Measurements from ENCODE around the gene PRDX5.

PRDX5 gene

DNA sequence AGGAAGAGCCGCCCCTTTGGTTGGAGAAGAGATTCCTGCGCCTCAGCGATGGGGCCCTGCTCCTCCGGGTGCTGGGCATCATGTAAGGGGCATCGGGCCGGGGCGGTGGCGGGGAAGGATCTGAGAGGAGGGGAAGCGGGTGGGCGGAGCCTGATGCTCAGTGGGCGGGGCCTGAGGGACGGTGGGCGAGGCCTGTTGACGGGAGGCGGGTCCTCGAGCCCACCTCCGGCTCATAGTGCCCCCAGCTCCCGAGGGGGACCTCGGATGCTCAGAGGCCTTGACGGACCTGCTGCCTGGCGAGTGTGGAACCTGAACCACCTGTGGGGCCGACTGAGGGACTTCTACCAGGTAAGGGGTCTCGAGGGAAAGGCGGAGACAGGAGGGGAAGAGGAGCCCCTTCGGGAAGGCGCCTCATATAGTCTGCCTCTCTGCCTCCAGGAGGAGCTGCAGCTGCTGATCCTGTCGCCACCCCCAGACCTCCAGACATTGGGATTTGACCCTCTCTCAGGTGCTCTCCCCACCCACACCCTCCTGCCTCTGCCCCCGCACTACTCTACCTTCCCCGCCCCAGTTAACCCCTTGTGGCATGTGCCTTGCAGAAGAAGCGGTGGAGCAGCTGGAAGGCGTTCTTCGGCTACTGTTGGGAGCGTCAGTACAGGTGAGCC is 22.9 kb downstream of the PRDX5 start:
- H3K9me3 Mint-ChIP-seq = no peaks in the 10 kb centered on the region
- peaks cover 30% of the 10 kb centered on the region for H3K4me1 Mint-ChIP-seq (ENCODE audit: low read depth)
- peak overlapping the region; percentile 94 for H3K27ac Mint-ChIP-seq
- peak overlapping the region; percentile 92 for H3K4me3 Mint-ChIP-seq
- H3K27me3 Mint-ChIP-seq (ENCODE audit: low read depth) = no peaks in the 10 kb centered on the region
- peaks cover 26% of the 10 kb centered on the region for H3K36me3 Mint-ChIP-seq (ENCODE audit: low read depth)

DNA sequence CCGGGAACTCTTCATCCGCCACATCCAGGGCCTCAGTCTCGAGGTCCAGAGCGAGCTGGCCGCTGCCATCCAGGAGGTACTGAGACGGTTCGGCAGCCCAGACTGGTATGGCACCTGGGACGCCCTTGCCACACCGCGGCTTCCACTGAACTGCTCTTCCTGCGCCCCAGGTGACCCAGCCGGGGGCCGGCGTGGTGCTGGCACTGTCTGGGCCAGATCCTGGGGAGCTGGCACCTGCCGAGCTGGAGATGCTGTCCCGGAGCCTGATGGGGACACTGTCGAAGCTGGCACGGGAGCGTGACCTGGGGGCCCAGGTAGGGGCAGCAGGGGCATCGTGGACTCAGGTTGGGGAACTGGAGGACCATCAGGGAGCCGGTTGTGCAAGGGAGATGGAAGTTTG is 23.5 kb downstream of the PRDX5 start:
- Mint-ChIP-seq H3K27ac (no peak overlapping the region), H3K4me3 (peak overlapping the region; percentile 92), H3K4me1 (ENCODE audit: low read depth) (peaks cover 30% of the 10 kb centered on the region), H3K36me3 (ENCODE audit: low read depth) (peaks cover 28% of the 10 kb centered on the region), H3K9me3 (no peaks in the 10 kb centered on the region), H3K27me3 (ENCODE audit: low read depth) (no peaks in the 10 kb centered on the region)

DNA sequence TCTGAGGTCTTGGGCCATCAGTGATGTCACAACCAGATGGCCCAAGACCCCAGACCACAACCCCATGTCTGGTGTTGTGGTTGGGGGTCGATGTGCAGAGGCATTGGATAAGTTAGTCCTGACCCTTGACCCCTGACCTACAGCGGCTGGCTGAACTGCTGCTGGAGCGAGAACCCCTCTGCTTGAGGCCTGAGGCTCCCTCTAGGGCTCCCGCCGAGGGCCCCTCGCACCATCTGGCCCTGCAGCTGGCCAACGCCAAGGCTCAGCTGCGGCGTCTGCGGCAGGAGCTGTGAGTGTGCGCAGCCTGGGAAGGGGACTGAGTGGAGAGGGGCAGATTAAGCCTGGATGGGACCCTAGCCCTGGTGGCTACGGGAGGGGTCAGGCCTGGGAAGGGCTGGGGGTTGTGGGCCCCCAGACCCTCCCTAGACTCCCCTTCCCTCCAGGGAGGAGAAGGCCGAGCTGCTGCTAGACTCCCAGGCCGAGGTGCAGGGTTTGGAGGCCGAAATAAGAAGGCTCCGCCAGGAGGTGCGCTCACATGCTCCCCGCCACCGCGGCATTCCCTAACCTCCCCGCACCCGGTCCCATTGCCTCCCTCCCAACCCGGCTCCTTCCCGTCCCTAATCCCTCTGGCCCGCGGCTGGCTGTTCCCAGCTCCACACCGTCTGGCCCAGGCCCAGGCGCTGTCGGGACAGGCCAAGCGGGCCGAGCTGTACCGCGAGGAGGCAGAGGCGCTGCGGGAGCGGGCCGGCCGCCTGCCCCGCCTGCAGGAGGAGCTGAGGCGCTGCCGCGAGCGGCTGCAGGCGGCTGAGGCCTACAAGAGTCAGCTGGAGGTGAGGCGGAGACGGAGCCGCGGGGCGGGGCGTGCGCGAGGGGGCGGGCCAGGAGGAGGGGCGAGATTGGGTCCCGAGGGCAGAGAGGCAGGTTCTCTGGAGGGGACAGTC is 24.2 kb downstream of the PRDX5 start:
- Mint-ChIP-seq H3K4me3 (peak overlapping the region; percentile 50), H3K27me3 (ENCODE audit: low read depth) (no peaks in the 10 kb centered on the region), H3K27ac (no peak overlapping the region), H3K4me1 (ENCODE audit: low read depth) (peaks cover 30% of the 10 kb centered on the region), H3K9me3 (no peaks in the 10 kb centered on the region), H3K36me3 (ENCODE audit: low read depth) (peaks cover 28% of the 10 kb centered on the region)

DNA sequence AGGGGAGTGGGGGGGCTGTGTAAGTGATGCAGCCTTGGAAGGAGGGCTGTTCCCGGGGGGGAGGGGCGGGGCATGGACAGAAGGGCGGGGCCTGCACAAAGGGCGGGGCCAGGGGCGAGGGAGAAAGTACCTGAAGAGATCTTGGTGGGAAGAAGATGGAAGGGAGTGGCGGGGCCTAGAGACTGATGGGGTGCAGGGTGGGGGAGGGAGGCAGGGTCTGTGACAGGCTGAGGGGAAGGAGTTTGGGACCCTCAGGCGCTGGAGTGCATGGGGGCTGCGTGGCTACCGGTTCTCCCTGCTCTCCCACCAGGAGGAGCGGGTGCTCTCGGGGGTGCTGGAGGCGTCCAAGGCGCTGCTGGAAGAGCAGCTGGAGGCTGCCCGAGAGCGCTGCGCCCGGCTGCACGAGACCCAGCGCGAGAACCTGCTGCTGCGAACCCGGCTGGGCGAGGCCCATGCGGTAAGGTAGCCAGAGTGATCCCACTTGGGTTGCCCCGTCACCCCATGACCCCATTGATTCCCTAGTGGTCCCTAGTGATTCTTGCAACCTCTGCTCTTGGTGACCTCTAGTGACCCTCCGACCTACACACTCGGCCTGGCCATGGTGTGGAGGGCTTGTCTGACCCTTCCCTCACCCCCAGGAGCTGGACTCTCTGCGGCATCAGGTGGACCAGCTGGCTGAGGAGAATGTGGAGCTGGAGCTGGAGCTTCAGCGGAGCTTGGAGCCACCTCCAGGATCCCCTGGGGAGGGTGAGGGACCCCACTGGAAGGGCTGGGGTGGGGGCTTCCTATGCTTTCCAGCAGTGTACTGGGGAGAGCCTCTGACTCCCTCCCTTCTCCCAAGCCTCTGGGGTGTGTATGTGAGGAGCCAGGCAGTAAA is 25.2 kb downstream of the PRDX5 start:
- Mint-ChIP-seq H3K4me3 (peak overlapping the region; percentile 50), H3K27ac (no peak overlapping the region), H3K4me1 (ENCODE audit: low read depth) (peaks cover 29% of the 10 kb centered on the region), H3K27me3 (ENCODE audit: low read depth) (no peaks in the 10 kb centered on the region), H3K36me3 (ENCODE audit: low read depth) (peaks cover 26% of the 10 kb centered on the region), H3K9me3 (no peaks in the 10 kb centered on the region)

DNA sequence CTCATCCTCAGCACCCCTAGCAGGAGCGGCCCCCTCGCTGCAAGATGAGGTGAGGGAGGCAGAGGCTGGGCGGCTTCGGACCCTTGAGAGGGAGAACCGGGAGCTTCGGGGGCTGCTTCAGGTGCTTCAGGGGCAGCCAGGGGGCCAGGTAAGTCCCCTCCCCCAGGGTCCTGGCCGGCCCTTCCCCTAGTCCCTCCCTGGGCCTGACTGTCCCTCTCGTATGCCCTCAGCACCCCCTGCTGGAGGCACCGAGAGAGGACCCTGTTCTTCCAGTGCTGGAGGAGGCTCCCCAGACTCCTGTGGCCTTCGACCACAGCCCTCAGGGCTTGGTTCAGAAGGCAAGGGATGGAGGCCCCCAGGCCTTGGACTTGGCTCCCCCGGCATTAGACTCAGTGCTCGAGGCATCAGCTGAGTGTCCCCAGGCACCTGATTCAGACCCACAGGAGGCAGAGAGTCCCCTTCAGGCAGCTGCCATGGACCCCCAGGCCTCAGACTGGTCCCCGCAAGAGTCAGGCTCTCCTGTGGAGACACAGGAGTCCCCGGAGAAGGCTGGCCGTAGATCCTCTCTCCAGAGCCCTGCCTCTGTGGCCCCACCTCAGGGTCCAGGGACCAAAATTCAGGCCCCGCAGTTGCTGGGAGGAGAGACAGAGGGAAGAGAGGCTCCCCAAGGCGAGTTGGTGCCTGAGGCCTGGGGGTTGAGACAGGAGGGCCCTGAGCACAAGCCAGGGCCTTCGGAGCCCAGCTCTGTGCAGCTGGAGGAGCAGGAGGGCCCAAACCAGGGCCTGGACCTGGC is 26.0 kb downstream of the PRDX5 start:
- no peaks in the 10 kb centered on the region for H3K9me3 Mint-ChIP-seq
- peaks cover 28% of the 10 kb centered on the region for H3K36me3 Mint-ChIP-seq (ENCODE audit: low read depth)
- H3K4me1 Mint-ChIP-seq (ENCODE audit: low read depth) = peaks cover 25% of the 10 kb centered on the region
- H3K27ac Mint-ChIP-seq = no peak overlapping the region
- H3K27me3 Mint-ChIP-seq (ENCODE audit: low read depth) = no peaks in the 10 kb centered on the region
- H3K4me3 Mint-ChIP-seq = no peak overlapping the region

DNA sequence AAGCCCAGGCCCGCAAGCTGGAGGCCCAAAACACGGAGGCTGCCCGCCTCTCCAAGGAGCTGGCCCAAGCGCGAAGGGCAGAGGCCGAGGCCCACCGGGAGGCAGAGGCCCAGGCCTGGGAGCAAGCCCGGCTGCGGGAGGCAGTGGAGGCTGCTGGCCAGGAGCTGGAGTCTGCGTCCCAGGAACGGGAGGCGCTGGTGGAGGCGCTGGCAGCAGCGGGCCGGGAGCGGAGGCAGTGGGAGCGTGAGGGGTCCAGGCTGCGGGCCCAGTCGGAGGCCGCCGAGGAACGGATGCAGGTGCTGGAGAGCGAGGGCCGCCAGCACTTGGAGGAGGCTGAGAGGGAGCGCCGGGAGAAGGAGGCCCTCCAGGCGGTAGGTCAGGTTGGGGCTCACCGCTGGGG is 26.9 kb downstream of the PRDX5 start:
- H3K27me3 Mint-ChIP-seq (ENCODE audit: low read depth) = no peaks in the 10 kb centered on the region
- H3K27ac Mint-ChIP-seq = no peak overlapping the region
- H3K4me1 Mint-ChIP-seq (ENCODE audit: low read depth) = peaks cover 17% of the 10 kb centered on the region
- no peaks in the 10 kb centered on the region for H3K9me3 Mint-ChIP-seq
- no peak overlapping the region for H3K4me3 Mint-ChIP-seq
- peaks cover 24% of the 10 kb centered on the region for H3K36me3 Mint-ChIP-seq (ENCODE audit: low read depth)

DNA sequence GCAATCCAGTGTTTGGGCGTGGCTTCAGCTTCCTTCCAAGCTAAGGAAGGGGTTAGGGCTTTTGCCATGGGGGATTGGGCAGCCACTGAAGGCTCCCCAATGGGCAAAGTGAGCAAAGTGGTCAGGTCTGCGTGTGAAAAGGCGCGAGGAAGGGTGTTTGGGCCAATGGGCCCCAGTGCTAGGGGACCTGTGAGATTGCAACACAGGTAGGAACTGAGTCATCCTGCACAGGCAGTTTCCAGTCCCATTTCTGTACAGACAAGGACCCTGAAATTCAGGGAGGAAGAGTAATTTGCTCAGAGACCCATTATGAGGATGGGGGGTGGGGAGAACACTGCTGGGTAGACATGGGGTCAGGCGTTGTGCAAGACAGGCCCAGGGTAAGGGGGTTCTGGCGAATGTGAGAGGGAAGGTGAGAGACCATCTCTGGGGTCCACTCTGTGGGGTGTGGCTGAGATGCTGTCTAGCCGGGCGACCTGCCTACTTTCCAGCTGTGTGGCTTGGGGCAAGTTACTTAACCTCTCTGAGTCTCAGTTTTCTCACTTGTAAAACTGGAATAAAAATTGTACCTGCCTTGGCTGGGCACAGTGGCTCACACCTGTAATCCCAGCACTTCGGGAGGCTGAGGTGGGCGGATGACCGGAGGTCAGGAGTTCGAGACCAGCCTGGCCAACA is 29.4 kb downstream of the PRDX5 start:
- H3K4me1 Mint-ChIP-seq (ENCODE audit: low read depth) = peaks cover 8% of the 10 kb centered on the region
- peaks cover 13% of the 10 kb centered on the region for H3K36me3 Mint-ChIP-seq (ENCODE audit: low read depth)
- H3K27ac Mint-ChIP-seq = peak overlapping the region; percentile 27
- H3K9me3 Mint-ChIP-seq = no peaks in the 10 kb centered on the region
- no peak overlapping the region for H3K4me3 Mint-ChIP-seq
- H3K27me3 Mint-ChIP-seq (ENCODE audit: low read depth) = no peaks in the 10 kb centered on the region

DNA sequence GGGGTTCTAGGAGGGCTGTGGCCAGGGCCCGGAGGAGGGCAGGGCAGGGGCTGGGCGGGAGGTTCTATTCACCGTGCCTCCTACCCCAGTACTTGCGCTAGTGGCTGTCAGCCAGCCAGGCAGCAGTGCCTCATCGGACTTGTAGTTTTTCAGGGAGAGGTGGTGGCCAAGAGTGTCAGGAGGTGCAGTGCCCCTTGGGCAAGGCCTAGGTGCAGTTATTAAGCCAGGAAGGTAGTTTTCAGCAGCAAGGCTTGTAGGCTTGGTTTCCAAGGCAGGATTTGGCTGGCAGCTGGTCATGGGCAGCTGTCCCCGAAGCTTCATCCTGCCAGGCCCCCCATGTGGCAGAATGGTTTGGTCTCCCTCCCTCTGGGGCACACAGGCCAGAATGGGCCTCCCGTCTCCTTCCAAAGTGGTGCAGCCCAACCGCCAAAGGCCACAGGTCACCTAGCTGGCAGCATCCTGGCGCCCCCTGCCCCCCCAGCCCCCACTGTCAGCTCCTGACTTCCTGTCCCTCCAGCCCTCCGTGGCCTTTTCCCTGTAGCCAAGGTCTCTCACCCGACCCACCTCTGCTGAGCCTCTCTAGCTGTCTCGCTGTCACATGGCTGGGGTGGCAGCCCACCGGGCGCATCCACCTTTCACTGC is 30.6 kb downstream of the PRDX5 start:
- Mint-ChIP-seq H3K4me1 (ENCODE audit: low read depth) (peaks cover 3% of the 10 kb centered on the region), H3K9me3 (no peaks in the 10 kb centered on the region), H3K27ac (no peak overlapping the region), H3K36me3 (ENCODE audit: low read depth) (peaks cover 13% of the 10 kb centered on the region), H3K4me3 (no peak overlapping the region), H3K27me3 (ENCODE audit: low read depth) (no peaks in the 10 kb centered on the region)

DNA sequence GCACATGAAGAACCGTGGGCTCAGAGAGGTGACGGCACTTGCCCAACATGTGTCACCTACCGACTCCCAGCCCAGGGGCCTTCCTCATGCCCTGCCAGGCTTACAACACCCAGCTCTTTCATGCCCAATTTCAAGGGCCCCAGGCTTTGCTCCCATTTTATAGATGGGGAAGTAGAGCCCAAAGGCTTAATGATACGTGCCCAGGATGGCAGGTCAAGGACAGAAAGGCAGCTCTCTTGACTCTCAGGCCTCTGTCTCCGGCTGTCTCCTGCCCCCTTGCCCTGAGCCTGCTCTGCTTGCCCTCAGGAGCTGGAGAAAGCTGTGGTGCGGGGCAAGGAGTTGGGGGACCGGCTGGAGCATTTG is 31.1 kb downstream of the PRDX5 start:
- no peak overlapping the region for H3K4me3 Mint-ChIP-seq
- H3K27me3 Mint-ChIP-seq (ENCODE audit: low read depth) = no peaks in the 10 kb centered on the region
- peaks cover 3% of the 10 kb centered on the region for H3K4me1 Mint-ChIP-seq (ENCODE audit: low read depth)
- H3K27ac Mint-ChIP-seq = no peak overlapping the region
- no peaks in the 10 kb centered on the region for H3K9me3 Mint-ChIP-seq
- peaks cover 13% of the 10 kb centered on the region for H3K36me3 Mint-ChIP-seq (ENCODE audit: low read depth)

DNA sequence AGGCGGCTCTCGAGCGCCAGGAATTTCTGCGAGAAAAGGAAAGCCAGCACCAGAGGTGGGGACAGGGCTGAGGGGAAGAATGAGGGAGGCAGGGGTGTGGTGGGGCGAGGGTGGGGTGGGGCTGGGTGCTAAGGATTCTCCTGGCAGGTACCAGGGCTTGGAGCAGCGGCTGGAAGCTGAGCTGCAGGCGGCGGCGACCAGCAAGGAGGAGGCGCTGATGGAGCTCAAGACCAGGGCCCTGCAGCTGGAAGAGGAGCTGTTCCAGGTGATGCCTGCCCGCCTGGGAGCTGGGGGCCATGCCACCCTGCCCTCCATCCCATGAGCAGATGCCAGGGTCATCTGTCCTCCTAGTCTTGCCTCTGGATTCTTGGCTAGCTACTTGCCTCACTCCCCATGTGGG is 31.5 kb downstream of the PRDX5 start:
- Mint-ChIP-seq H3K36me3 (ENCODE audit: low read depth) (peaks cover 13% of the 10 kb centered on the region), H3K9me3 (no peaks in the 10 kb centered on the region), H3K27me3 (ENCODE audit: low read depth) (no peaks in the 10 kb centered on the region), H3K27ac (no peak overlapping the region), H3K4me3 (no peak overlapping the region), H3K4me1 (ENCODE audit: low read depth) (peaks cover 3% of the 10 kb centered on the region)

DNA sequence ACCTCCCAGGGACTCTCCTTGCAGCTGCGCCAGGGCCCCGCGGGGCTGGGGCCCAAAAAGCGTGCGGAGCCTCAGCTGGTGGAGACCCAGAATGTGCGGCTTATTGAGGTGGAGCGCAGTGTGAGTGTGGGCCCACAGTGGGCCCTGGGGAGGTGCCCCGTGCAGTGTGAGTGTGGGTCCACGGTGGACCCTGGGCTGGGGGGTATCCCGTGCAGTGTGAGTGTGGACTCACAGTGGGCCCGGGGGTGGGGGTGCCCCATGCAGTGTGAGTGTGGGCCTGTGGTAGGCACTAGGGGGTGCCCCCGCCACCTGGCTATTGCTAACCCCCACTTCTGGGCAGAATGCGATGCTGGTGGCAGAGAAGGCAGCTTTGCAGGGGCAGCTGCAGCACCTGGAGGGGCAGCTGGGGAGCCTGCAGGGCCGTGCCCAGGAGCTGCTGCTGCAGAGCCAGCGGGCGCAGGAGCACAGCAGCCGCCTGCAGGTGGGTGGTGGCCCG is 33.3 kb downstream of the PRDX5 start:
- H3K27me3 Mint-ChIP-seq (ENCODE audit: low read depth) = no peaks in the 10 kb centered on the region
- H3K27ac Mint-ChIP-seq = no peak overlapping the region
- no peaks in the 10 kb centered on the region for H3K9me3 Mint-ChIP-seq
- H3K36me3 Mint-ChIP-seq (ENCODE audit: low read depth) = peaks cover 8% of the 10 kb centered on the region
- no peak overlapping the region for H3K4me3 Mint-ChIP-seq
- H3K4me1 Mint-ChIP-seq (ENCODE audit: low read depth) = no peaks in the 10 kb centered on the region

DNA sequence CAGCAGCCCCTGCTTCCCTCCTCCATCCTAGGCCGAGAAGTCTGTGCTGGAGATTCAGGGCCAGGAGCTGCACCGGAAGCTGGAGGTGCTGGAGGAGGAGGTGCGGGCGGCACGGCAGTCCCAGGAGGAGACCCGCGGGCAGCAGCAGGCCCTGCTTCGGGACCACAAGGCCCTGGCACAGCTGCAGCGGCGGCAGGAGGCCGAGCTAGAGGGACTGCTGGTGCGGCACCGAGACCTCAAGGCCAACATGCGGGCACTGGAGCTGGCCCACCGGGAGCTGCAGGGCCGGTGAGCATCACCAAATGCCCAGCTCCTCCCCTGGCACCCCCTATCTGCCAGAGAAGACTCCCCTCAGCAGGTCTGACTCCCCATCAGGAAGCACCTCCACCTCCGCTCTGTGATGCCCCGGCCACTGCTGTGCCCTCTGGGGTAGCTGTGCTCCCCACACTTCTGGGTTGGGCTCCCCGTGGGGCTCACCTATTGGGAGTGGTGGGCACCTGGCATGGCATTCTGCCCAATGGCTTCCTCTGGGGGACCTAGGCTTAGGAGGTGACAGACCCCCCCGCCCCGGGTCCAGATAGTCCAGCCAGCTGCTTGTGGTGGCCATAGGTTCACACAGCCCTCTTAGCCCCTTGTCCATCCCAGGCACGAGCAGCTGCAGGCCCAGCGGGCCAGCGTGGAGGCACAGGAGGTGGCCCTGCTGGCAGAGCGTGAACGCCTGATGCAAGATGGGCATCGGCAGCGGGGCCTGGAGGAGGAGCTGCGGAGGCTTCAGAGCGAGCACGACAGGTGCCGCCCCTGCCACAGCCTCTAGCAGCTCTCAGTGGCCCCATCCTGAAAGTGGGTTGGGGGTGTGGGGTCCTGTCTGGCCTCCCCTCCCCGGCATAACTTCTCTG is 34.4 kb downstream of the PRDX5 start:
- Mint-ChIP-seq H3K36me3 (ENCODE audit: low read depth) (peaks cover 9% of the 10 kb centered on the region), H3K4me1 (ENCODE audit: low read depth) (peaks cover 3% of the 10 kb centered on the region), H3K9me3 (no peaks in the 10 kb centered on the region), H3K27ac (no peak overlapping the region), H3K27me3 (ENCODE audit: low read depth) (no peaks in the 10 kb centered on the region), H3K4me3 (no peak overlapping the region)
